K562 (cell line): ENCODE data around the gene PLEKHM3. TPM values are rescaled to one million over a fixed set of nuclear protein-coding genes. Genes with fewer than 3 reads are reported as not detected.

ENCODE experiments used
- KLF16 ChIP-seq: IDR thresholded peaks from 2 replicates; pipeline ENCODE4 v1.6.1; 2016; ENCODE audit warnings: antibody characterized with exemption
- MTA1 ChIP-seq: fragments of 450-650 bp; IDR thresholded peaks from 2 replicates; pipeline ENCODE4 v1.6.1; 2017; ENCODE audit warnings: borderline replicate concordance
- MTA2 ChIP-seq: fragments of 450-650 bp; IDR thresholded peaks from 2 replicates; pipeline ENCODE4 v1.6.1; 2016; ENCODE audit warnings: low read depth
- NR4A1 ChIP-seq, 2 experiments: fragments of 250-450 bp in 1 of 2; fragments of 450-650 bp in 1 of 2; sonication (Bioruptor Pico) in 1 of 2; IDR thresholded peaks; 2 replicates each; pipeline versions ENCODE4 v1.4.0 to v1.6.1; 2016 to 2020; ENCODE audit warnings: mild to moderate bottlenecking in 2 of 2, missing compliant biosample characterization in 1 of 2, missing genetic modification characterization in 1 of 2, moderate library complexity in 1 of 2
- RB1 ChIP-seq: fragments of 450-650 bp; IDR thresholded peaks from 2 replicates; pipeline ENCODE4 v1.6.1; 2017; ENCODE audit warnings: low read depth, mild to moderate bottlenecking
- SLC30A9 ChIP-seq: fragments of 250-450 bp; sonication (Bioruptor Pico); IDR thresholded peaks from 2 replicates; pipeline ENCODE4 v1.8.0; 2022; ENCODE audit warnings: mild to moderate bottlenecking, moderate library complexity
- TAF1 ChIP-seq: IDR thresholded peaks from 2 replicates; pipeline ENCODE4 v1.6.1; 2011; ENCODE audit warnings: mild to moderate bottlenecking, low read length, moderate library complexity; ENCODE audit not compliant: insufficient read depth, control insufficient read depth, severe bottlenecking; ENCODE audit errors: extremely low read depth
- TGIF2 ChIP-seq: sonication (generic); formaldehyde crosslinking; IDR thresholded peaks from 2 replicates; pipeline ENCODE4 v1.8.1; 2022; ENCODE audit warnings: mild to moderate bottlenecking, missing genetic modification reagents, moderate library complexity
- ZFP36 ChIP-seq: fragments of 150-350 bp; IDR thresholded peaks from 2 replicates; pipeline ENCODE4 v1.6.1; 2018; ENCODE audit warnings: low read length, low read depth; ENCODE audit not compliant: partially characterized antibody
- ZNF121 ChIP-seq: sonication (generic); formaldehyde crosslinking; conservative IDR thresholded peaks from 2 replicates; pipeline ENCODE4 v1.8.0; 2022; ENCODE audit warnings: missing genetic modification reagents
- ZNF24 ChIP-seq: fragments of 450-650 bp; IDR thresholded peaks from 2 replicates; pipeline ENCODE4 v1.6.1; 2016
- ZNF318 ChIP-seq, 2 experiments: fragments of 450-650 bp; IDR thresholded peaks; 2 replicates each; pipeline ENCODE4 v1.6.1; 2016; ENCODE audit warnings: mild to moderate bottlenecking in 2 of 2, borderline replicate concordance in 1 of 2, low read depth in 1 of 2, moderate library complexity in 1 of 2
- polyA plus RNA-seq, 8 experiments: library from polyadenylated mRNA; depleted of rRNA in 4 of 8; stranded (reverse) in 5 of 8; unstranded in 3 of 8; fragments of >200 nt; fragmentation: Nextera tagmentation in 2 of 8; fragmentation: Illumina TruSeq in 1 of 8; extraction: Ambion mirVana in 2 of 8; extraction: Trizol in 1 of 8; gene quantifications; 2 replicates each; pipeline versions ENCODE4 v1.2.1 to v1.2.3, GENCODE V29; 2011 to 2014; ENCODE audit warnings: inconsistent platforms in 1 of 8, missing spikeins in 1 of 8
- total RNA-seq, 7 experiments: library from RNA; depleted of rRNA in 6 of 7; stranded (reverse); fragments of >200 nt in 6 of 7; fragmentation: Illumina TruSeq in 2 of 7; extraction: Trizol in 2 of 7; gene quantifications; 2 replicates each; pipeline versions ENCODE4 v1.2.1 to v1.2.3, GENCODE V29; 2011 to 2021; ENCODE audit warnings: low replicate concordance in 1 of 7
- TF ChIP-seq, protein P1 (sequence below): fragments of 250-450 bp; sonication (Bioruptor Pico); IDR thresholded peaks from 2 replicates; pipeline ENCODE4 v1.4.0; 2020; ENCODE audit warnings: mild to moderate bottlenecking, moderate library complexity
- TF ChIP-seq, protein P2 (sequence below): fragments of 450-650 bp; formaldehyde crosslinking; IDR thresholded peaks from 2 replicates; pipeline ENCODE4 v1.4.0; 2020; ENCODE audit warnings: mild to moderate bottlenecking, moderate library complexity

PLEKHM3 gene
- total and polyA plus RNA-seq, 9 of the 15 experiments (the other 6 are each of a cell fraction or from before 2014, with no cell fraction given) = 0.24 to 1.6 (median 1.0) TPM

DNA sequence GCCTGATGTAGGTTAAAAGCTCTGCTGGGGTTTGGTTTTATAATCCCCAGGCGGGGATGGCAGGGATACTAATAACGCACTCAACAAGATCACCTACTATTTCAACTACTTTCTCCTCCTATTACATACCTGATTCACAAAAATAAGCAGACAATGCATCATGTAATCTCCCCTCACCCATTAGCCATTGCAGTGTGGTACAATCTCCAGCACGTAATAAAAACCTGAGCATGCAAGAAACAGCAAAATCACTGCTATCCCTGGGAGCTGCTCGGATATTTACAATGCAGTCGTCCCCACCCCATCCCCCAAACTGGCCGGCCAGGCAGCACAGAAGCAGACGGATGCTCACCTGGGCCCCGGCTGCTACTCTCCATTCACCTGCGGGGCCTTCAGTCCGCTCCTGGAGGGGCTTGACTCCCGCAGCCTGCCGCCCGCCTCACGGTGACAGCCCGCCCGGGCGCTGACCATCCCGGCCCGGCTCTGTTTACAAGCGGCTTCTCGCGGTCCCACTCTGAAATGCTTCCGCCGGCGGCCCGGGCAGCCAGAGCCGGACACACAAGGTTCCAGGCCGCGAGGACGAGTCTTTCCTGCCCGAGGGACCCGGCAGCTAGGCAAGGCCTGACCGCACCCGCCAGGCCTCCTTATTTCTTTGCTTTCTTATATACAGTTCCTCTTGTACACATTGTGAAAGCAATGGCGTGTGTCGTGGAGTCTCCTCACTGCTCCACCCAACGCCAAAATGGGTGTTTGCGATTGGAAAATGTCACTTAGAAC lies at the start of gene PLEKHM3 (continued):
- TF ChIP-seq ZNF318 (IDR thresholded peaks at IDR 0.05; ENCODE audit: borderline replicate concordance in 1 of 2, low read depth in 1 of 2) (no peak), NR4A1 (CRISPR knock-in tag; IDR thresholded peaks at IDR 0.05) (no peak), NR4A1 (tag; IDR thresholded peaks at IDR 0.05) (peak; percentile 58; the same call in 1 of the 2 replicates), SLC30A9 (no peak), MTA2 (no peak), RB1 (peak; percentile 90), TAF1 (peak; percentile 98), TGIF2 (CRISPR knock-in tag) (no peak), KLF16 (no peak), ZFP36 (no peak), MTA1 (no peak), ZNF24 (no peak), ZNF121 (CRISPR knock-in tag) (no peak)
- TF ChIP-seq, protein P1, sequence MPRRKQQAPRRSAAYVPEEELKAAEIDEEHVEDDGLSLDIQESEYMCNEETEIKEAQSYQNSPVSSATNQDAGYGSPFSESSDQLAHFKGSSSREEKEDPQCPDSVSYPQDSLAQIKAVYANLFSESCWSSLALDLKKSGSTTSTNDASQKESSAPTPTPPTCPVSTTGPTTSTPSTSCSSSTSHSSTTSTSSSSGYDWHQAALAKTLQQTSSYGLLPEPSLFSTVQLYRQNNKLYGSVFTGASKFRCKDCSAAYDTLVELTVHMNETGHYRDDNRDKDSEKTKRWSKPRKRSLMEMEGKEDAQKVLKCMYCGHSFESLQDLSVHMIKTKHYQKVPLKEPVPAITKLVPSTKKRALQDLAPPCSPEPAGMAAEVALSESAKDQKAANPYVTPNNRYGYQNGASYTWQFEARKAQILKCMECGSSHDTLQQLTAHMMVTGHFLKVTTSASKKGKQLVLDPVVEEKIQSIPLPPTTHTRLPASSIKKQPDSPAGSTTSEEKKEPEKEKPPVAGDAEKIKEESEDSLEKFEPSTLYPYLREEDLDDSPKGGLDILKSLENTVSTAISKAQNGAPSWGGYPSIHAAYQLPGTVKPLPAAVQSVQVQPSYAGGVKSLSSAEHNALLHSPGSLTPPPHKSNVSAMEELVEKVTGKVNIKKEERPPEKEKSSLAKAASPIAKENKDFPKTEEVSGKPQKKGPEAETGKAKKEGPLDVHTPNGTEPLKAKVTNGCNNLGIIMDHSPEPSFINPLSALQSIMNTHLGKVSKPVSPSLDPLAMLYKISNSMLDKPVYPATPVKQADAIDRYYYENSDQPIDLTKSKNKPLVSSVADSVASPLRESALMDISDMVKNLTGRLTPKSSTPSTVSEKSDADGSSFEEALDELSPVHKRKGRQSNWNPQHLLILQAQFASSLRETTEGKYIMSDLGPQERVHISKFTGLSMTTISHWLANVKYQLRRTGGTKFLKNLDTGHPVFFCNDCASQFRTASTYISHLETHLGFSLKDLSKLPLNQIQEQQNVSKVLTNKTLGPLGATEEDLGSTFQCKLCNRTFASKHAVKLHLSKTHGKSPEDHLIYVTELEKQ (CRISPR knock-in tag) = no peak
- TF ChIP-seq, protein P2, sequence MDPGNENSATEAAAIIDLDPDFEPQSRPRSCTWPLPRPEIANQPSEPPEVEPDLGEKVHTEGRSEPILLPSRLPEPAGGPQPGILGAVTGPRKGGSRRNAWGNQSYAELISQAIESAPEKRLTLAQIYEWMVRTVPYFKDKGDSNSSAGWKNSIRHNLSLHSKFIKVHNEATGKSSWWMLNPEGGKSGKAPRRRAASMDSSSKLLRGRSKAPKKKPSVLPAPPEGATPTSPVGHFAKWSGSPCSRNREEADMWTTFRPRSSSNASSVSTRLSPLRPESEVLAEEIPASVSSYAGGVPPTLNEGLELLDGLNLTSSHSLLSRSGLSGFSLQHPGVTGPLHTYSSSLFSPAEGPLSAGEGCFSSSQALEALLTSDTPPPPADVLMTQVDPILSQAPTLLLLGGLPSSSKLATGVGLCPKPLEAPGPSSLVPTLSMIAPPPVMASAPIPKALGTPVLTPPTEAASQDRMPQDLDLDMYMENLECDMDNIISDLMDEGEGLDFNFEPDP (CRISPR knock-in tag) = no peak
